NCI-H748 treated with DMSO at 0.1 percent for 48 hours (cell line): ENCODE data around the gene AKIRIN2.

Experiments
- DNase-seq: peaks from one replicate; lab custom pipeline; 2025; lab: John Stamatoyannopoulos, UW

AKIRIN2 gene

DNA sequence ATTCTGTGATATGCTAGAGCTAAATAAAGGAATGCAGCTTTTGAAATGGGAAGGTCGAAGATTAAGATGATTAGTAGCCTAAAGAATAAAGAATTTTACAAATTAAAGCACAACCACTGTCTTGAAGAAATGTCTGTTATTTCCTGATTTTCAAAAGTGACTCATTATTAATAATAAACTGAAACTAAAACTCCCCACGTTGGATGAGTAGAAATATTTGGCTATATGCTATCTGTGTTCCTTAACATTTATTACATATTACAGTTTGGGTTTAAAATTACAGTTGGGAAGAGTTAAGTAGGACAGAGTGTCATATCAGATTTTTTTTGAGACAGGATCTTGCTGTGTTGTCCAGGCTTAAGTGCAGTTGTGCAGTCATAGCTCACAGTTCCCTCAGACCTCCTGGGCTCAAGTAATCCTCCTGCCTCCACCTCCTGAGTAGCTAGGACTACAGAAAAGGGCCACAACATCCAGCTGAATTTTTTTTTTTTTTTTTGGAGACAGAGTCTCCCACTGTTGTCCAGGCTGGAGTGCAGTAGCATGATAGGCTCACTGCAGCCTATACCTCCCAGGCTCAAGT is 47.1 kb downstream of the AKIRIN2 start:
- no peak for DNase-seq

DNA sequence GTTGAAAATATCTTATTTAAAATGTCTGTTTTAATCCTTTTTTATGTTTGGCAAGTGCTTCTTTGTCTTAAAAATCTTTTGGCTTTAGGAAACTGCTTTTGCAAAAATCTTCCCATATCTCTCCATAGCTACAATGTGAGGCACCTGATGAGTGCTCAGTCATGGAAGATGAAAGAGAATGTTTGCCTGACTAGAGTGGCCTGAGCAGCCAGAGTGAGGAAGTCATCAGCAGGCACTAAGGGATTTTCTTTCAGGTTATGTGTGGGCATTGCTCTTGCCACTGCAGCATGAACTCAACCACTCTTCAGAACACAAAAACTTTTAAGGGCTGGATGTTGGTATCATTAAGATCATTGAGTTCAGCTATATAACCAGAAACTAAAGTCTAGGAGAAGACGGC is 47.9 kb downstream of the AKIRIN2 start:
- DNase-seq, result no peak

DNA sequence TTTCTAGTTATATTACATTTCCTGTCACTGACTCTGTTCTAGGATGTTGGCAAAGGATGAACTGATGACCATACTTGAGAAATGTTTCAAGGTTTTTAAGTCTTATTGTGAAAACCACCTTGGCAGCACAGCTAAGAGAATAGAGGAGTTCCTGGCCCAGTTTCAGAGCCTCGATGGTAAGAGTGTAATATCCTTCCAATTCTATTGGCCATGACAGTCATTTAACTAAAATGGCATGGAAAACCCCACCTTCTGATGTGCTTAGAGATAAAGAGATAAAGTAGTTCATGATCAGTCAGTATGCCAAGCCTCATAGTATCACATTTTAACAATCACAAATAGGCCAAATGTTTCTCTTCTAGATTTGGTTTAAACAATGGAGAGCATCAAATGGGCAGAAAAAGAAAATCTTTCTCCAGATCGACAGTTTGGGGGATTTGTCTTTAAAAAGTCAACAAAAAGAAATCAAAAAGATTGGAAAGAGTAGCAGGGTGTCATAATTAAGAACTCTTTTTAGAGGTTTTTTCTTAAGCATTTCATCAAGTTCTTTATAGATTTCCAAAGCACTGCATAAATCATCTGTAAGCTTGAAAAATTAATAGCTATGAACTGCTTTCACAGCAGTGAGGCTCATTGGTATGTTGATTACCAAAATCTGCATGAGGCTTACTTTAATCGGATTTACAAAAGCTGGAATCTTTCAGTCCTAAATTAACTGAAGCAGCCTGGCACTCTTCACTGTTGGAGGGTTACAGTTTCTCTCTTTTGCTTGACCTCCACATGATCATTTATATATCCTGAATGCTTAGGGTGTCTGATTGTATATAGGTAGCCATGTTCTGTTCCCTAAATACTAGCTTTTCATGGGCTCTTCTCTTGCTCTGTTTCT is 48.7 kb downstream of the AKIRIN2 start:
- DNase-seq, result no peak

DNA sequence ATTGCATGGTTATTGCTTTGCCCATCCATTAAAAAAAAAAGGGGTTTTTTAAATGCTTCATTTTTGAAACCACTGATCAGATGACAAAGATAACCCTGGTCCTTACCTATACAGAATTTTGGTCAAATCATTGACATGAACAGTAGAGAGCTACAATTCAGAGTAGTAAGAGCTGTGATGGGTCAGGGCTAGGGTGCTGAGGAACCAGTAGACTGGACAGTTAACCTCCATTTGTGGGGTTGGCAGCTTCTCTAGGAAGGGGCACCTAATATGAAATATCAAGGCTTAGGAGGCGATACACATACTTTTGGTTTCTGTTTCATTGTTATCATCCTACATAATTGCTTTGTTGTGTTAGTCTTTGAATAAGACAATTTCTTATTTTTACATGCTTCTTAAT is 57.0 kb downstream of the AKIRIN2 start:
- no peak for DNase-seq

DNA sequence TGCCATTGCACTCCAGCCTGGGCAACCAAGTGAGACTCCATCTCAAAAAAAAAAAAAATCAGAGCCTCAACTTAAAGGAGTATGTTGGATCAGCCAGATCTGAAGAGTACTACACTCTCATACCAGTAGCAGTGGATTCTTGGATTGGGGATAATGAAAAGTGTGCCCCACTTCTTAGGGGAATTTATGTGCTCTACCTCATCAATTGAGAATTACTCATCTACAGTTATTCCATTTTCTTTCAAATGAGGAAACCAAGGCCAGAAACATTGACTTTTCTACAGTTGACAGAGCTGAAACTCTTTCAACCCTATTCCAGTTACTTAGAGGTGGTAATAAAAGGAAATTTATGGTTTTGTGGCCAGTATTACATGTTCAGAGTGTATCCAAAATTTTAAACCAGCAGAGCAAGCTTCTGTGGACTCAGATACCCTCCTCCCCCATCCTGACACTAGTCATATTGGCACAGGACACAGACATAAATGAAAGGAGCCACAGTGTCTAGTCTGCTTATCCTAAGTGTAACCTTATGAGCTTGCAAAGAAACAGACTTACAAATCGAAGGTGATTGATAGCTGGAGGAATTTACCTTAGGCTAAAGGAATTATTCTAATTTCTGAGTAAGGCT is 60.9 kb downstream of the AKIRIN2 start:
- no peak for DNase-seq

DNA sequence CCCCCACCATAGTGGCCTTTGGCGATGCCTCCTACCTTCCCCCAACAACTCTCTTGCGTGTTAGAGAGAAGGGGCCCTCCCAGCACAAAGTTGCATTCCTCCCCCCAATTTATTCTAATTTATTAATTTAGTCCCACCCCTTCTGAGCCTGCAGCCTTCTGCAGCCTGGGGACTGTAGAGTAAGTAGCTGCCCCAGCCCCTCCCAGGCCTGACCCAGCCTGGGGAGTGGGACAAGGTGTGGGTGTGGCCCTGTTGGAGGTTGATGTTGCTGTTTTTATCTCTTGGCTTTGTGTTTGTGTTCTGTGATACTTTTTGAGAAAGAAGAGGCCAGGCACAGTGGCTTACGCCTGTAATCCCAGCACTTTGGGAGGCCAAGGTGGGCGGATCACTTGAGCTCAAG is 62.7 kb downstream of the AKIRIN2 start:
- DNase-seq, result no peak

DNA sequence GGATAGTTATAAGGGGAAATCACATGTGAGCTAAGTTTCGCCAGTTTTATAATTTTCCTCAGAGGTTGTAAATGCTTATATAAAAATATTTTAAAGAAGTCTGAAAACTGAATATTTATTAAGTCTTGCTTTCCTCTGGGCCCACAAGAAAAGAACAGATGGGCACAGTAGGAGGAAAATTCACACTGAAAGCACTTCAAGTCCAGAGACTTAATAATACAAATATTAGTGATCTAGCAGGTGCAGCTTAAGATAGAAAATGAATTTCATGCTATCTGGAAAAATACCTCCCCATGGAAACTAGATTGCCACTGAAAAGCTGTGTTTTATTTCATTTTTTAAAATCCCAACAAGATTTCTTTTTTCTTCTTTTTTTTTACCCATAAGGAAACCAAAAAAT is 64.9 kb downstream of the AKIRIN2 start:
- DNase-seq, result no peak

DNA sequence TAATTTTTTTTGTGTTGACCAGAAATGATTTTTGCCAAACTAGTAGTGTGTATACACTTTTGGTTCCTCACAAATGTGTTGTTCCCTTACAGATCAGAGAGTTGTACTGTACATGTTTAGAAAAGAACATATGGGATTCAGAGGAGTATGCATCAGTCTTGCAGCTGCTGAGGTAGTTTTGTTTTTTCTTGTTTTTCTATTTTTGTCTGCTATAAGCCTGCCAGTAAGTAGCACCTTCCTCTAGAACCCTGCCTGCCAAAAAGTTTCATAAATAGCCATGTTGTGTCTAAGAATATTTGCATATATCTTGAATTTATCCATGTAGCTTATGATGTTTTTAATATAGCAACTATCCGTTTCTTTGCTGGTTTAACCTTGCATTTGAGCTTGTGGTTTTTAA is 65.7 kb downstream of the AKIRIN2 start:
- DNase-seq, result no peak

DNA sequence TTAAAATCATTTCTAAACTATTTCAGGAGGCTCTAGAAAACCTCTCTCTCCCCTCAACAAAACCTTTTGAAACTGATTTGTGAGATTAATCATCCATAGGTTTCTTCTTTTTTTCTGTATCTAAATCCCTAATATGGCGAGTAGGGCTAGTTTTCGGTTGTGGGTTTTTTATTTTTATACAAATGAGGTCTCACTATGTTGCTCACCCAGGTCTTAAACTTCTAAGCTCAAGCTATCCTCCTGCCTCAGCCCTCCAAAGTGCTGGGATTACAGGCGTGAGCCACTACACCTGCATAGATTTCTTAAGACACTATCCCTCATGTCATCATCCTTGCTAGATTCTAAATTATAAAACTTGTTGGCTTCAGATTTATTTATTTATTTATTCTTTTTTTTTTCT is 68.2 kb downstream of the AKIRIN2 start:
- no peak for DNase-seq

DNA sequence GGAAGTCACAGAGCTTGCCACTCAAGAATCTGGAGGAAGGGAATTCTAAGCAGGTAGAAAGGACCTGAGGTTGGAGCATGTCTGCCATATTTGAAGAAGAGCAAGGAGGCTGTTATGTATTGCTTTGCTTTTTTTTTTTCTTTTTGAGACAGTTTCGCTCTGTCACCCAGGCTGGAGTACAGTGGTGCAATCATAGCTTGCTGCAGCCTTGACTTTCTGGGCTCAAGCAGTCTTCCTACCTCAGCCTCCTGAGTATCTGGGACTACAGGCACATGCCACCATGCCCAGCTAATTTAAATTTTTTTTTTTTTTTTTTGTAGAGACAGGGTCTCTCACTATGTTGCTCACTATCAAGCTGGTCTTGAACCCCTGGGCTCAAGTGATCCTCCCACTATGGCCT is 71.3 kb downstream of the AKIRIN2 start:
- DNase-seq, result no peak

DNA sequence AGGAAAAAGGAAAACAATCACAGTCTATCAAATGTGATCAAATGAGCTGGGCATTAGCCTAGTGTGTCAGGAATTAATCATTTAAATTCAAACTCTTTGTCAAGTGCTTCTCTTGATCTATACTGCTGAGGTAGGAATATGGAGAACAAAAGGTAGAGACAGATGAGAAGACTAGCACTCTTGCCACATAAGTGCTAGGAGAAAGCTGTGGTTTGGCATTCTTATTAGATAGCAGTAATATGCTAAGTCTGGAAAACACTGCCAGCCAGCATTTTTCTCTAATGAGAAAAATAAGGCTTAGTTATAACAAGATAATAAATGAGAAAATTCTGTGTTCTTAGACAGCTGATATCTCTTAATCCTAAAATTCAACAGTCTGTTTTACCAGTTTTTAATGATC is 73.2 kb downstream of the AKIRIN2 start:
- no peak for DNase-seq

DNA sequence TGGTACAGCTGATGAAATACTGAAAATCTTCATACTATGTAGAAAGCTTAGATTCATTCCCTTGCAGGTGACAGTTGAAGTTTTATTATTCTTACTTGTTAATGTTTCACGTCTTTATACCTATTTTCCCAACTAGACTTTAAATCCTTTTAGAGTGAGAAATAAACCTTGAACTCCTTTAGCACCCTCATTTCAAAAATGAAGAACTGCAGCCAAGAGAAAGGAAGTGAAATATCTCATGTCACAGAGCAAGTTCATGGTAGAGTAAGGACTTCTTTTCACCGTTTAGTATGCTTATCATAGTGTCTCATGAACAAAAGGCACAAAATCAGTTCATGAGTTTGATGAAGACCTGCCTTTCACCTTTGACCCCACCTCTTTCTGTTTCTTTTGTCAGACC is 73.6 kb downstream of the AKIRIN2 start:
- no peak for DNase-seq
